Stimulated activated CD8-positive, alpha-beta memory T cell treated with anti-CD3 and anti-CD28 coated beads, Interleukin-7, amount 100 ng/mL, for 48 hours (primary cell): ENCODE results near the gene MERTK.
"Not testable (repeated sequence)": the region's sequence is repeated elsewhere in the genome, so short reads cannot be mapped to it uniquely, and the experiment has no call there.

ENCODE experiments used
- DNase-seq, 2 donors: peaks; one replicate each; pipeline ENCODE4 v3.0.0-alpha.2; 2020; ENCODE audit warnings: low read depth in 1 of 2; ENCODE audit errors: extremely low read depth in 1 of 2

Gene MERTK

DNA sequence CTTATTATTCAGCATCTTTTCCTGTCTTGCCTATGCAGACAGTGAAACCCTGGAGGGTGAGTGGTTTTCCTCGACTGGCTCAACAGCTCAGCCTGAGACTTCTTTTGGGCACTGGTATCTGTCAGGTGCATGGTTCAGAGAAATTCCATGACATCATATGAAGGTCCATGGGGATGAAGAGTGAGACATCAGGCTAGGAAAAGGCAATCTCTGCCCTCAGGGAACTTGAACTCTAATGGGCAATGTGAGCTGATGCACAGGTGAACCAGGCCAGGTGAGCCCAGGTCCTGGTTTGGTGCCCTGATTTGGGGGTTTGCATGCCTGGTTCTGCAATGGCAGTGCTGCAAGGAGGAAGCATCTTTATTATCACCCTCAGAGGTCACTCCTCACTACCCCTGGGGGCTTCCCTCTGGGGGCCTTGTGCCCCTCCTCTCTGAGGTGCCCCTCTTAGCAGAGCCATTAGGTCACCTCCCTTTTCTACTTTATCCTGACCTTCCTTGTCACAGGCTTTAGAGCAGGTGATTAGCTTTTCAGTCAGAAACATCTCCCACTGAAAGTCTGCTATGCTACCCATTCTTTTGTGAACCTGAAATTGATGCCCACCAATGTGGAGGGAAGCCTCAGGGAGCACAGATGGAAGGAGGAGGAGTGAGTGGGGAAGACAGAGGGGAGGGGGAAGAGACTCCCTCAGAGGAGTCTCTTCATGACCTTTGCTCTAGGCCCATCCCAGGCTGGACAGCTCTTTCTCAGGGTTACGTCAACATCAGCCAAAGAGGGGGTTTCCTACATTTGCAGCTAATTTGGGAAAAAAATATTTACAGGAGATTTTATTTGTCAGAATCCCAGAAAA is 47.3 kb downstream of the MERTK start:
- DNase-seq, result no peak

- DNase-seq, result no peak
Measured at GRCh38 chr2:111946294-111947114, 48.1 kb downstream of the MERTK start.

- no peak for DNase-seq
Measured at GRCh38 chr2:111947219-111947618, 48.8 kb downstream of the MERTK start.

DNA sequence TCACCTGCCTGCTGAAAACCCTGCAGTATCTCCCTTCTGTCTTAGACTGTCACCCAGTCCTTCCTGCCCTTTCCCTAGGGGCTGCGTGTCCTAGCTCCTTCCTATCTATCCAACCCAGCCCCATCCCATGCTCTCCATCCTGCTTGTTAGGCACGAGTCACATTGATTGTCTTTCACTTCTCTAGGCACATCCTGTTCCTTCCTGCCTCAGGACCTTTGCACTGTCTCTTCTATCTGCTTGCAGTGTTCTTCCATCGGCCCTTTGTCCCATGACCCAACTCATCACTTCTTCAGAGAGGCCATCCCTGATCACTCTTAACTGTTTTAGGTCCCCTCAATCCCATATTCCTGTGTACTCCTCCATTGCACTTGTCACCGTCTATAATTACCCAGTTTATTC is 50.4 kb downstream of the MERTK start:
- DNase-seq, result no peak

GRCh38 chr2:111950236-111950635 is 51.8 kb downstream of the MERTK start:
- no peak for DNase-seq

GRCh38 chr2:111951486-111951885 is 53.1 kb downstream of the MERTK start:
- DNase-seq, result no peak

- no peak for DNase-seq
Measured at GRCh38 chr2:111952871-111953452, 54.6 kb downstream of the MERTK start.

- no peak for DNase-seq
Measured at GRCh38 chr2:111954602-111955332, 56.4 kb downstream of the MERTK start.

DNA sequence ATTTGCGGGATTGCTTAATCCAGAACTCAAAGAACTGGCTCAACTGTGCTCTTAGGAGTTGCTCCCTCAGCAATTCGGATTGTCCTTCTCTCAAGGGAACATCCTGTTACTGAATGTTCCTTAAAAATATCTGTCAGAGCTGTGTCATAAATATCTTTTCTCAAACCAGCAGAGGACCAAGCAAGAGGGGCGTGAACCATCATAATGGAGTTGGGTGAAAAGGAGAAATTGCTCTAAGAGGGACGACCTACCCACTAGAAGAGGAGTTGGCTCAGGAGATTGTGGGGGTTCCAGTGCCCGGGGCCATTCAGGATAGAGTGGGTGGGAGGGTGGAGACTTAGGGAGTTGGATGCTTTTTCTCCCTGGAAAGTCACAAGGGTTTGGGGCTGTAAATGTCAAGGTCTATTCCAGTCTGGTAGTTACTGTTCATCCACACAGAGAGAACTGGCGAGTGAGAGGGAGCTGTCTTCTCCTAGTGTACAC is 59.5 kb downstream of the MERTK start:
- no peak for DNase-seq

DNA sequence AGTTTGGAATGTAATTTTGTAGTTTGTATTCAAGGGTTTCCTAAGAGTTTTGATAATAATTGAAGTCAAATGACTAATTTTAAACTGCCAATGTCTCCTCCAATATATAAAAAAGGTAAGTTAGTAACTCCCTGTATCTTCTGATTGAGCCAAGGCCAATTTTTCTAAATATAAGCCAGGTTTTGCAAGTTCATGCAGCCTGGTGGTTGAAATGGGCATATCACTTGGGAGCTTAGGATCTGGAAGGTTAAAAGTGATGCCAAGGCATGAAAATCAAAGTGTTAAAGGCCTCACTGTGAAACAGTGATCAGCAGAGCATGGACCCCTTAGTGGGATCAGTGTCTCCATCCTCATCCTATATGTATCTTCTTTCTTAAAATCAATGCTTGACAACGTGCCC is 60.5 kb downstream of the MERTK start:
- no peak for DNase-seq

GRCh38 chr2:111961663-111962062 is 63.3 kb downstream of the MERTK start:
- DNase-seq, result no peak

DNA sequence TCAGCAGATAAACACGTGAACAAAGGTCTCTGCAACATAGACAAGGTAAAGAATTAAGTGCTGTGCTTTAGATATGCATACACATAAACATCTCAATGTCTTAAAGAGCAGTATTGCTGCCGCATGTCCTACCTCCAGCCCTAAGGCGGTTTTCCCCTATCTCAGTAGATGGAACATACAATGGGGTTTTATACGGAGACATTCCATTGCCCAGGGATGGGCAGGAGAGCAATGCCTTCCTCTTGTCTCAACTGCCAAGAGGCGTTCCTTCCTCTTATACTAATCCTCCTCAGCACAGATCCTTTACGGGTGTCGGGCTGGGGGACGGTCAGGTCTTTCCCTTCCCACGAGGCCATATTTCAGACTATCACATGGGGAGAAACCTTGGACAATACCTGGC is 64.7 kb downstream of the MERTK start:
- DNase-seq, result not testable (repeated sequence)

GRCh38 chr2:111963508-111963907 is 65.1 kb downstream of the MERTK start:
- not testable (repeated sequence) for DNase-seq

GRCh38 chr2:111965062-111965461 is 66.7 kb downstream of the MERTK start:
- no peak for DNase-seq

DNA sequence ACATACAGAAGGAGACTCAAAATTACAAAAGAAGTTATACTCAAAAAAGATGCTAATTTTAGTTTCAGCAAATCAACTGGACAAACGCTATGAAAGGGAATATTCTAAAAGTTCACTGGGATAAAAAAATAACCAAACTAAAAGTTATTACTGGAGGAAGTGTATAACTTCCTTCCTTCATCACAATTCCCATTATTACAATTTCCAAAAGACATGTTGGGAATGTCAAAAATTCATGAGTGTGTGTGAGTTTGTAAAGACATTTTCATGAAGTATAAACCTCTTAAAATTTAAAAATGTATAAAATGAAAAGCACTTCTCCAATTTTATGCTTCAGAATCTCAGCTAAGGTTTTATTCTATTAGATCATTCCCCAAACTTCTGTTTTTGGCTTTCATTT is 67.8 kb downstream of the MERTK start:
- no peak for DNase-seq

DNA sequence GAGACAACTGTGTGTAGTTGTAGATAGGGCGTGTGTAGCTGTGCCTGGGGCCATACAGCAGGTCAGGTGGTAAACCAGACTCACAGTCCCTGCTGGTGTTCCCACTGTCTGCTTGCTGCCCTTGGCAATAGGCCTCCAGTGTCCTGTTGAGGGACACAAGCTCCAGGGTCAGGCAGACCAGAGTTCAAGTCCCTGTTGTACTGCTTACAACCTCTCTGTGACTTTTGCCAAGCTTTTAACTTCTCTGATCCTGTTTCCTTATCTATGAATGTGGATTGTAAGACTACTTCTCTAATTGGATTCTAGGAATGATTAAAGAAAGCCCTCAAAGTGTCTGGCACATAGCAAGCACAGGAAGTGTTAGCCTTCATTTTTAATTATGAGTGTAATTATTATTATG is 68.6 kb downstream of the MERTK start:
- DNase-seq, result no peak

DNA sequence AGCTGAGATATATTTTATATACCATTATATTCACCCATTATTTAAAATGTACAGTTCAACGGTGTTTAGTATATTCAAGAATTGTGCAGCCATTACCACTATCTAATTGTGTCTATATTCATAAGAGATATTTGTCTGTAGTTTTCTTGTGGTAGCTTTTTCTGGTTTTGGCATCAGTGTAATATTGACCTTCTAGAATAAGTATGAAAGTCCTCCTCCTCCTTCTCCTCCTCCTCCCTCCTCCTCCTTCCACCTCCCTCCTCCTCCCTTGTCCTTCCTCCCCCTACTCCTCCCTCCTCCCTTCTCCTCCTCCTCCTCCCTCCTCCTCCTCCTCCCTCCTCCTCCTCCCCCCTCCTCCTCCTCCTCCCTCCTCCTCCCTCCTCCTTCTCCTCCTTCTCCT is 72.0 kb downstream of the MERTK start:
- no peak for DNase-seq

DNA sequence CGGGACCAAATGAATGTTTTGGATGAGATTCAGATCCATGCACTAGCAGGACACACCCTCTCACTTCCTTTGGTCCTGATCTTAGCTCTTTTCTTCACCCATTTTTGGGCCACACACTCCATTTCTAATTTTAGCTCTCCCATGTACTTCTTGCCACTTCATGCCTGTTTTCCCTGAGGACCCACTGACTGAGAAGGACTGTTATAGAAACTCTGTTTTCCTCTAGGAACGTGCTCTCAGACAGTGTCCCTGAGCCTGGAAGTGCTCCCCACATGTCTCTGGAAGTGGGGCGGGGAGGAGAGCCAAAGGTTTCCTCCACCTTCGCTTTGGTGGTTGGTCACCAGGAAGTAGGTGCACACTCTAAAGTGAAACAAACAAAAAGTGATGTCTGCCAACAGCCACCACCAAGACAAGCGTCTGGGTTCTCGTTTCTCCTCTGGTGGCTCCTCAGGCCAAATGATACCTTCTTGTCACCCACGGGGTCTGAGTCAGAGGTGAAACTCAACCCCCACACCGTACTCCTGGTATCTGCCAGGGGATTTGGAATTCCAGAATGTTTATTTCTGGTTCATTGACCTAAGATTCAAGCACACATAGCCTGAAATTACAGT is 74.7 kb downstream of the MERTK start:
- no peak for DNase-seq

GRCh38 chr2:111973701-111974100 is 75.3 kb downstream of the MERTK start:
- no peak for DNase-seq

DNA sequence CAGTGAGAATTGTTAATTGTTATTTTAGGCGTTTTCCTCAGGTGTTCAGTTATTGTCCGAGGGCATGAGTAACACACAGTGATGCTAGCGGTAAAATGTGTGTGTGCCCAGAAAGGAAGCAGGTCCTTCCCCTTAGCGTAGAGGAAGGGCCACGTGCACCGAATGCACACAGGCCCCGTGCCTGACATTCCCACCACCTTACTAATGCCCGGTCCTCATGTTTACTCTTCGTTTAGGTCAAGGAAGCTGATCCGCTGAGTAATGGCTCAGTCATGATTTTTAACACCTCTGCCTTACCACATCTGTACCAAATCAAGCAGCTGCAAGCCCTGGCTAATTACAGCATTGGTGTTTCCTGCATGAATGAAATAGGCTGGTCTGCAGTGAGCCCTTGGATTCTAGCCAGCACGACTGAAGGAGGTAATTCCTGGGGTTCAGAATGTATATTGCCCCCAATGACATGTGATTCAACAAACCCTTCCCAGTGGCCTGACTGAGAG is 76.7 kb downstream of the MERTK start:
- no peak for DNase-seq
